HL-60 (cell line): Measurements from ENCODE around the gene DEGS2.
A peak's percentile ranks its signal among the peaks of the same experiment; 100 is the strongest.

Source experiments
- DNase-seq, 2 experiments: peaks; one replicate each; pipeline ENCODE4 v3.0.0-alpha.2; 2010 to 2020; ENCODE audit warnings: low read depth in 1 of 2, low spot score in 1 of 2
- H3K27ac ChIP-seq: fragments of 250-450 bp; sonication (Bioruptor Pico); replicated peaks from 2 replicates; pipeline ENCODE4 v1.5.1; 2020; ENCODE audit warnings: mild to moderate bottlenecking, moderate library complexity
- H3K27me3 ChIP-seq: fragments of 250-450 bp; sonication (Bioruptor Pico); 2 replicates; pipeline ENCODE4 v1.5.1; 2021; ENCODE audit warnings: mild to moderate bottlenecking, moderate library complexity; ENCODE audit not compliant: insufficient read depth, poor library complexity, severe bottlenecking
- H3K4me3 ChIP-seq: replicated peaks from 2 replicates; pipeline ENCODE4 v1.5.1; 2011; ENCODE audit warnings: mild to moderate bottlenecking, control low read depth, low read length; ENCODE audit not compliant: insufficient read depth
- GABPA ChIP-seq: IDR thresholded peaks from 2 replicates; pipeline ENCODE4 v1.6.1; 2012; ENCODE audit warnings: low read depth
- POLR2AphosphoS5 ChIP-seq: IDR thresholded peaks from 2 replicates; pipeline ENCODE4 v1.6.1; 2012; ENCODE audit warnings: low read depth
- REST ChIP-seq: IDR thresholded peaks from 2 replicates; pipeline ENCODE4 v1.6.1; 2012; ENCODE audit warnings: low read depth; ENCODE audit not compliant: insufficient replicate concordance
- SPI1 ChIP-seq: IDR thresholded peaks from 2 replicates; pipeline ENCODE4 v1.6.1; 2012; ENCODE audit warnings: low read depth, mild to moderate bottlenecking, borderline replicate concordance
- TF ChIP-seq, protein P1 (sequence below): IDR thresholded peaks from one replicate; pipeline ENCODE4 v1.5.1; 2011; ENCODE audit warnings: low read length, control low read depth, inconsistent platforms; ENCODE audit not compliant: insufficient read depth

Gene DEGS2

GRCh38 chr14:100143523-100143922 lies 15.9 kb downstream of the DEGS2 start:
- no peak overlapping the region for H3K27ac ChIP-seq
- DNase-seq: no peak
- H3K27me3 ChIP-seq: no peaks in the 10 kb centered on the region
- TF ChIP-seq, protein P1, sequence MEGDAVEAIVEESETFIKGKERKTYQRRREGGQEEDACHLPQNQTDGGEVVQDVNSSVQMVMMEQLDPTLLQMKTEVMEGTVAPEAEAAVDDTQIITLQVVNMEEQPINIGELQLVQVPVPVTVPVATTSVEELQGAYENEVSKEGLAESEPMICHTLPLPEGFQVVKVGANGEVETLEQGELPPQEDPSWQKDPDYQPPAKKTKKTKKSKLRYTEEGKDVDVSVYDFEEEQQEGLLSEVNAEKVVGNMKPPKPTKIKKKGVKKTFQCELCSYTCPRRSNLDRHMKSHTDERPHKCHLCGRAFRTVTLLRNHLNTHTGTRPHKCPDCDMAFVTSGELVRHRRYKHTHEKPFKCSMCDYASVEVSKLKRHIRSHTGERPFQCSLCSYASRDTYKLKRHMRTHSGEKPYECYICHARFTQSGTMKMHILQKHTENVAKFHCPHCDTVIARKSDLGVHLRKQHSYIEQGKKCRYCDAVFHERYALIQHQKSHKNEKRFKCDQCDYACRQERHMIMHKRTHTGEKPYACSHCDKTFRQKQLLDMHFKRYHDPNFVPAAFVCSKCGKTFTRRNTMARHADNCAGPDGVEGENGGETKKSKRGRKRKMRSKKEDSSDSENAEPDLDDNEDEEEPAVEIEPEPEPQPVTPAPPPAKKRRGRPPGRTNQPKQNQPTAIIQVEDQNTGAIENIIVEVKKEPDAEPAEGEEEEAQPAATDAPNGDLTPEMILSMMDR: no peak
- TF ChIP-seq REST (no peak), GABPA (no peak), SPI1 (no peak), POLR2AphosphoS5 (no peak)
- H3K4me3 ChIP-seq: no peak overlapping the region

GRCh38 chr14:100142073-100143040 lies 17.1 kb downstream of the DEGS2 start:
- TF ChIP-seq POLR2AphosphoS5 (peak; percentile 14; the same call in 1 of the 2 replicates), REST (no peak), SPI1 (peak; percentile 19; the same call in 1 of the 2 replicates)
- Histone ChIP-seq H3K4me3 (no peak overlapping the region), H3K27ac (peak overlapping the region; percentile 25; the same call in 1 of the 2 replicates), H3K27me3 (no peaks in the 10 kb centered on the region)
- DNase-seq: peak in 1 of 2 experiments; percentile 33

DNA sequence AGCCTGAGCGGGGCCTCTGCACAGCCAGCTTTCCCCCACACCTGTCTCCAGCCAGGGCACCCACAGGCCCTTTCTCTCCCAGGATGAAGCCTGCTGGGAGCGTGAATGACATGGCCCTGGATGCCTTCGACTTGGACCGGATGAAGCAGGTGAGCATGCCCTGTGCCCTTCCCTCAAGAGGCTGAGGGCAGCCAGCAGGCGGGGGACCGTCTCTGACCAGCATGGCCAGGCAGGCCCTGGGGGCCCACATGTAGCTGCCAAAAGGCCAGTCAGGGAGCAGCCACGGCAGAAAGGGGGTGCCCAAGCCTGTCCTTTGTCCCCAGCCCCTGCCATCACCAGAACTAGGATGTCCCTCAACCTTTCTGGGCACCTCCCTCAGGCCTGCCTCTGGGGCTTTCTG lies 18.3 kb downstream of the DEGS2 start:
- no peak for TF ChIP-seq SPI1
- TF ChIP-seq GABPA: no peak
- TF ChIP-seq POLR2AphosphoS5: no peak
- TF ChIP-seq REST: no peak
- TF ChIP-seq, protein P1: no peak
- no peak for DNase-seq
- Histone ChIP-seq H3K27ac (peak overlapping the region; percentile 61), H3K27me3 (no peaks in the 10 kb centered on the region), H3K4me3 (no peak overlapping the region)
